GM12864 (cell line): ENCODE data around the gene SRR.

Experiments used
- DNase-seq: peaks from one replicate; pipeline ENCODE4 v3.0.0-alpha.2; 2011; ENCODE audit warnings: low read depth
- H3K4me3 ChIP-seq: 2 replicates; pipeline ENCODE4 v1.5.1; 2011; ENCODE audit warnings: mild to moderate bottlenecking, low read depth, low read length, control low read depth
- TF ChIP-seq, protein P1 (sequence below): IDR thresholded peaks from 2 replicates; pipeline ENCODE4 v1.5.1; 2011; ENCODE audit warnings: low read depth, mild to moderate bottlenecking, moderate library complexity, low read length, control low read depth, inconsistent platforms; ENCODE audit errors: missing control alignments

Gene SRR

DNA sequence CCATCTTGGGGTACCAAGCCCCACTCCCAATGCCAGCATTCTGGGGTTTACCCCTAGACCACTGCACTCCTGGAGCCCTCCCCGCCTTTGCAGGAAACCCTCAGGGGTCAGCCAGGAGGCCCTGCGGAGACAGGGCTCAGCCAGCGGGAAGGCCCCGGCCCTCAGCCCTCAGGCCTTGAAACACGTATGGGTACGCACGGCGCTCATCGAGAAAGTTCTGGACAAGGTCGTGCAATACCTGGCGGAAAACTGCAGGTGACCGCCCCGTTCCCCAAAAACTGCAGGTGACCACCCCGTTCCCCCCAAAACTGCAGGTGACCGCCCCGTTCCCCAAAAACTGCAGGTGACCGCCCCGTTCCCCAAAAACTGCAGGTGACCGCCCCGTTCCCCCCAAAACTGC, 58.3 kb downstream of the SRR start:
- TF ChIP-seq, protein P1, sequence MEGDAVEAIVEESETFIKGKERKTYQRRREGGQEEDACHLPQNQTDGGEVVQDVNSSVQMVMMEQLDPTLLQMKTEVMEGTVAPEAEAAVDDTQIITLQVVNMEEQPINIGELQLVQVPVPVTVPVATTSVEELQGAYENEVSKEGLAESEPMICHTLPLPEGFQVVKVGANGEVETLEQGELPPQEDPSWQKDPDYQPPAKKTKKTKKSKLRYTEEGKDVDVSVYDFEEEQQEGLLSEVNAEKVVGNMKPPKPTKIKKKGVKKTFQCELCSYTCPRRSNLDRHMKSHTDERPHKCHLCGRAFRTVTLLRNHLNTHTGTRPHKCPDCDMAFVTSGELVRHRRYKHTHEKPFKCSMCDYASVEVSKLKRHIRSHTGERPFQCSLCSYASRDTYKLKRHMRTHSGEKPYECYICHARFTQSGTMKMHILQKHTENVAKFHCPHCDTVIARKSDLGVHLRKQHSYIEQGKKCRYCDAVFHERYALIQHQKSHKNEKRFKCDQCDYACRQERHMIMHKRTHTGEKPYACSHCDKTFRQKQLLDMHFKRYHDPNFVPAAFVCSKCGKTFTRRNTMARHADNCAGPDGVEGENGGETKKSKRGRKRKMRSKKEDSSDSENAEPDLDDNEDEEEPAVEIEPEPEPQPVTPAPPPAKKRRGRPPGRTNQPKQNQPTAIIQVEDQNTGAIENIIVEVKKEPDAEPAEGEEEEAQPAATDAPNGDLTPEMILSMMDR, result no peak
- no peak for DNase-seq
- H3K4me3 ChIP-seq, result no peak overlapping the region

DNA sequence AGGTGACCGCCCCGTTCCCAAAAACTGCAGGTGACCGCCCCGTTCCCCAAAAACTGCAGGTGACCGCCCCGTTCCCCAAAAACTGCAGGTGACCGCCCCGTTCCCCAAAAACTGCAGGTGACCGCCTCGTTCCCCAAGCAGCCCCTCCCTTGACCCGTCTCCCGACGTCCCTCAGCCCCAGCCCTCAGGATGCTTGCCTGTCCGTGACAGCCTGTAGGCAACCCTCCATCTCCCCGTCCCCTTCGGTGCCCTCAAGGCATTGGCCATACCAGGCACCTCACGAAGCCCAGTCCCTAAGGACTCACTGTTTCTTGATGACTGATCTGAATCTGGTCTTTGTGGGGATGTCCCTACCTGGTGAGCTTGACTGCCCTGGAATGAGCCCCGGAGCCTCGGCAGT, 58.7 kb downstream of the SRR start:
- TF ChIP-seq, protein P1, result no peak
- no peak for DNase-seq
- no peak overlapping the region for H3K4me3 ChIP-seq

GRCh38 chr17:2362881-2363280, 59.1 kb downstream of the SRR start:
- no peak overlapping the region for H3K4me3 ChIP-seq
- TF ChIP-seq, protein P1, result no peak
- DNase-seq, result no peak

DNA sequence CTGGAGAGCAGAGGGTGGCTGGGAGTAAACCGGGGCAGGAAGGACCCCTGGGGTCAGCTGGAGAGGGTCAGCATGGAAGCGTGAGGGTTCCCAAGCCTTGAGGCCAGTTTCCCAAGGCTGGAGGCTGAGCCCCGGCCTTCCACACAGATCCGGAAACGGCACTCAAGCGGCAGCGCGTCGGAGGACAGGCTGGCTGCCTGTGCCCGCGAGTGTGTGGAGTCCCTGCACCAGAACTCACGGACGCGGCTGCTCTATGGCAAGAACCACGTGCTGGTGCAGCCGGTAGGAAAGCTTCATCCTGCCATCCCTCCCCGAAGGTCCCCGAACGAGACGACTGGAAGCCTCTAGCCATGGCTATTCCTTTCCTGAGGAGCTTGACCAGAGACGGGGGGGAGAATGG, 59.6 kb downstream of the SRR start:
- no peak for DNase-seq
- H3K4me3 ChIP-seq, result no peak overlapping the region
- TF ChIP-seq, protein P1, result no peak

DNA sequence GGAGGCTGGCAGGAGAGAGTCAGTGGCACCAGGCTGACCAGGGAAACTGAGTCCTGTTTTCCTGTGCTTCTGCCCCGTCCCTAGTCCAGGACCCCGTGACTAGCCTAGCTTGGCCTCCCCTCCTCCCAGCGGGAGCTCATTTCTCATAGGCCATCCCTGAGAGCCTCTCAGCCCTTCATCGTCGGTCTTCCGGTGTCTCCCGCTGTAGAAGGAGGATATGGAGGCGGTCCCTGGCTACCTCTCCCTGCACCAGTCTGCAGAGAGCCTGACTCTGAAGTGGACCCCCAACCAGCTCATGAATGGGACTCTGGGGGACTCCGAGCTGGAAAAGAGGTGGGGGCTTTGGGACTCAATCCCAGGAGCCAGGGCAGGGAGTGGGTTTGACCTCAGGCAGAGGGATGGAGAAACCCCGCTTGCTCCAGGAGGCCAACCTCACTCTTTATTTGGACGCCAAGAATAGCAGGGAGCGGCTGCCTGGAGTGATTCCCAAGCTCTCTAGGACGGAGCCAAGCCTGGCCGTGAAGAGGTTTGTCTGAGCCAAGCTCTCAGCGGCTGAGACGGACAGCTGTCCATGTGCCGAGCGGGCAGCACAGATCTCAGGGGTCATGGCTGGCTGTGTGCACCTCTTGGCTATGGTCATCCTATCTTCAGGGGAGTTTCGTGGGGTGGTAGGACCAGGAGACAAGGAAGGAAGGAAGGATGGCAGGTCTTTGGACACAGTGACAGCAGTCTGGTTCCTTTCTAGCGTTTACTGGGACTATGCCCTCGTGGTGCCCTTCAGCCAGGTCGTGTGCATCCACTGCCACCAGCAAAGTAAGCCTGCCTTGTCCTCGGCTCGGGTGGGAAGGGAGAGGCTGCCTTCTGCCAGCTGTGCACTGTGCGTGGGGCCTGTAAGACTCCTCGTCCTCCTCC, 60.4 kb downstream of the SRR start:
- DNase-seq, result no peak
- H3K4me3 ChIP-seq, result no peak overlapping the region
- TF ChIP-seq, protein P1, result no peak

- H3K4me3 ChIP-seq, result no peak overlapping the region
- no peak for DNase-seq
- TF ChIP-seq, protein P1, result no peak
These were observed 61.0 kb downstream of the SRR start for GRCh38 chr17:2364763-2365116.

- TF ChIP-seq, protein P1, result no peak
These were observed 61.4 kb downstream of the SRR start for GRCh38 chr17:2365132-2365531.

More at GRCh38 chr17:2365132-2365531, 61.4 kb downstream of the SRR start:
- DNase-seq, result no peak
- H3K4me3 ChIP-seq, result no peak overlapping the region
